Left ventricle myocardium superior (tissue), 1 donor: ENCODE data around the gene CFAP92. TPM values are rescaled to one million over a fixed set of nuclear protein-coding genes. Genes with fewer than 3 reads are reported as not detected.
A peak's percentile ranks its signal among the peaks of the same experiment; 100 is the strongest.

Source experiments
- ATAC-seq: fragments of 200-7000 bp; cut with Tn5 transposase; one replicate; pipeline ENCODE4 v1.9.1; 2020; ENCODE audit warnings: mild to moderate bottlenecking, moderate library complexity
- DNase-seq: peaks from one replicate; pipeline ENCODE4 v3.0.0-alpha.2; 2020
- intact Hi-C: fragments of 100-400 bp; cut with micrococcal nuclease; formaldehyde crosslinking; loops from one replicate; pipeline ENCODE4 v1.11.0; 2022
- total RNA-seq: library from RNA; stranded (reverse); fragmentation: NEBNext Ultra II Directional; extraction: Animal tissue kit (Norgen Biotek cat#: 25700); gene quantifications from one replicate; pipeline ENCODE4 v1.2.1, GENCODE V29; 2021
- donor health status: DM: no; HTN: yes; CAD: no; lungs with severe emphysema.

CFAP92 gene
- total RNA-seq, 1 donor from 2014 or later, result 0.27 TPM

- intact Hi-C loops, result no loop called here
- ATAC-seq, result no peak
- no peak for DNase-seq
These were observed 16.6 kb upstream of the CFAP92 start for GRCh38 chr3:129010310-129010956.

DNA sequence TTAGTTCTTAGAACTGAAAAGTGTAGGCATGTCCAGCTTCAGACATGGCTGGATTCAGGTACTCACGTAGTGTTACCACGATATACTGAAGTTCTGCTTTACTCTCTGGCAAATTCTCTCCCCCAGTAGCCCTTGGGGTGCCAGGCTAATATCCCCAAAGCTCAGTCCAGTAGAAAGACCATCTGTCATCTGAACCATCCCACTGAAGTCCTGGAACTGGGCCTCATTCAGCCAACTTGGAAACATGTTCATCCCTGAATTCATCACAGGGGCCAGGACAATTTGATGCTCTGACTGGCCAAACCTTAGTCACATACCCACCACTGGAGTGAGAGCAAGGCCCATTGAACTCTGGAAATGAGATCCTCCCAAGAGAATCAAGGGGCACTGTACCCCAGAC lies 15.4 kb upstream of the CFAP92 start:
- intact Hi-C loops, result no loop called here
- DNase-seq, result no peak
- ATAC-seq, result no peak

GRCh38 chr3:129007792-129008191 lies 13.9 kb upstream of the CFAP92 start:
- peak; percentile 59 for ATAC-seq
- intact Hi-C loops, result no loop called here
- DNase-seq, result peak; percentile 45

DNA sequence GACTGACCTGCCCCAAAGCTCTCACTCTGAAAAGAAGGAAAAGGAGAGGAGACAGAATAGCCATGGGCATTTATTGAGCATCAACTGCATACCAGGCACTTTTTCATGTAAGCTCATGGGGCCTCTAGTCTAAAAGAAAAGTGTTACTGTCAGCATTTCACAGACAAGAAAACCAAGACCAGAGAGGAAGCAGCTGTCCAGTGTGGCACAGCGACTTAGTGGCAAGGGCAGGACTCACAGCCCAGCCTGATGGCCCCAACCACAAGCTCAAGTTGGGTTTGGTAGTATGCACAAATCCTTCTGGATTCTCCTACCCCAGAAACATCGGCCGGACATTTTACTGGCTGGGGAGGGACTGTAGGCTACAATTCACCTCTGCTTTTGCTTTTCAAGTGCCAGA lies 13.0 kb upstream of the CFAP92 start:
- DNase-seq (no peak), ATAC-seq (no peak)
- intact Hi-C loops, result no loop called here

- ATAC-seq (peak; percentile 28), DNase-seq (peak; percentile 69)
- intact Hi-C loops, result no loop called here
These were observed 11.8 kb upstream of the CFAP92 start for GRCh38 chr3:129005526-129006303.

DNA sequence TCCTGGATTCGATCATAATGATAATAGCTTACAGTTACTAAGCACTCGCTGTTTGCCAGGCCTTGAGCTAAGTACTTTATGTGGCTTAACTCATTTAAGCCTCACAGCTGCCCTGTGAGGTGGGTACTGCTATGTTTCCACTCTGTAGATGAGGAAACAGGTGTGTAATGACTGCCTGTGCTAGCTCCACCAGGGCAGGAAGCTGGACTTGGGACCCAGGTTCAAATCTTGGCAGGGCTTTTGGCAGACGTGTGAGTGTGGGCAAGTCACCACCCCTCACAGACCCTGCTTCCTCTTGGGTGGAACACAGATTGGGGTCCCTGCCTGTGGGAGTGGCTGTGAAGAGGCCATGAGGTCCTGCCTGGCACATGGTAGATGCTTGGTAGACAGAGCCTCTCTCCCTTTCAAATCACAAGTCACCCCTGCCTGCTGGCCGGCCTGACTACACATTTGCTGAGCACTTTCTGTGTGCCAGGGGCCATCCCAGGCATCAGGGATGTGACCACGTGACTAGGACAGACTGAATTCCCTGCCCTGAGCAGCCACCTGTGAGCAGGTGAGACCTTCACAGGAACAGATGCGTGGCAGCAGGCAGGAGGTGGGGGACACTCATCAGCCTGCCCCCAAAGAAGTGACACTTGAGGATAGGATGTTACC lies 10.9 kb upstream of the CFAP92 start:
- intact Hi-C loops, result no loop called here
- ATAC-seq (no peak), DNase-seq (no peak)

- peak; percentile 15 for ATAC-seq
- intact Hi-C loops, result no loop called here
- DNase-seq, result peak; percentile 67
These were observed 9.8 kb upstream of the CFAP92 start for GRCh38 chr3:129003578-129004112.

DNA sequence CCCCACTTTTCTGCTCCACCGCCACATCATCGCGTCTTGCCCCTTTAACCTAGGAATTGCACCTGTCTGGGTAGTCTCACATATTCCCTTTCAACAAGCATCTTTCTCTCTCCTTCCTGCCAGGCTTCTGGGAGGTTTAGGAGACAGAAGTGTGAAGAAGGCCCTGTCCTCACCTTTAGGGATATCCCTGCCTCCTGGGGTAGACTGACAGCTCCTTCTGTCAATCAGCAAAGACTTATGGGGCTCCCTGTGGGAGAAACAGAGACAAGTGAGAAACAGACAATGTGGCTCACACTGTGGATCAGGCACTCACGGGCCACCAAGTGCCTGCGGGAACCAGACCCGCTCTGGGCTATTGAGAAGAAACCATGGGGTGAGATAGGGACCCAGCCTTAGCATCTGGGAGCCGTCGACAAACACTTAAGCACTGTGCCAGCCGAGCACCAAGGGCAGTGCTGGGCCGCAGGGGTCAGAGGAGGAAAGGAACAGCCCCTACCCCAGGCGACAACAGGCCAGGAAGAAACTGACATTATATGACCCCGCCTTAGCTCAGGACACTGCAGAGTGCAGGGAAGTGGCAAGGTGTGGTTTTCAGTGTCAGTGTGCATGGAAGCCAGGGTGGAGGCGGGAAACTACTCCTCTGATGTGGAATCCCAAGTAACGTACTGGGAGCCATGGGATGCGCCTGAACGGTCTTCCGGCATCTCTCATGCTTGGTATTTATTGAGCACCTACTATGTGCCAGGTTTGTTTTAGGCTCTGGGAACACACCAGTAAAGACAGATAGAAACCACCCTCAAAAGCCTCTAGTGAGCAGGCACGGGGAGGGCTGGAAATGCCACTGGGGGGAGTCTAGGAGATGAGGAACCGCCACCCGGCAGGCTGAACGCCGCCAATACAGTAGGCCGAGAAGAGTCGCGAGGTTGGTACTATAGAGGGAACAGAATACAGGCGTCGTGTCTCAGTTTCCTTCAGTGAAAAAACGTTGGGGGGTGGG lies 9.0 kb upstream of the CFAP92 start:
- ATAC-seq (no peak), DNase-seq (no peak)
- intact Hi-C loops, result no loop called here

- ATAC-seq, result peak; percentile 8
- no peak for DNase-seq
- intact Hi-C loops, result no loop called here
These were observed 8.1 kb upstream of the CFAP92 start for GRCh38 chr3:129001806-129002572.

- peak; percentile 90 for DNase-seq
- peak; percentile 84 for ATAC-seq
- intact Hi-C loops, result no loop called here
These were observed 7.4 kb upstream of the CFAP92 start, which contains the start of gene EFCC1 for GRCh38 chr3:129001101-129001805. TSS of gene EFCC1 (plus strand) at chr3:129001304. CDS start at chr3:129001629, 325 bp downstream.

- ATAC-seq, result peak; percentile 14
- DNase-seq, result no peak
- intact Hi-C loops, result no loop called here
These were observed 6.8 kb upstream of the CFAP92 start for GRCh38 chr3:129000742-129001100.

DNA sequence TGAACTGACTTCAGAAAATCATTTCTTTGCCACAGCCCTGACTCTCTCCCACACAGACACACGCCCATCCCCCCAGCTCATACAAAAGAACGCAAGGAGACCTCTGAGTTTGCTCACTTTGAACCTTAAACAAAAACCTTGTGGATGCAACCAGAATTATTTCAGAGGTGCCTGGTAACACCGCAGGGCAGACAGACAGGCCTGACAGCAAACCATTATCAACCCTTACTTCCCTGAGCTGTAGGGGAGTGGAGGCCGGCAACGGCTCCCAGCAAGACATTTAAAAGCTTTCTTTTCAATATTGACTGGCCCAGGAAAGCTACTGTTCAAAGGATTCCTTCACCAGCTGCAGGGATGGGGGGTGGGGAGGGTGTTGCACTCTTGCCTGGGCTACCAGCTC lies 5.2 kb upstream of the CFAP92 start:
- DNase-seq (no peak), ATAC-seq (no peak)
- intact Hi-C loops, result no loop called here

DNA sequence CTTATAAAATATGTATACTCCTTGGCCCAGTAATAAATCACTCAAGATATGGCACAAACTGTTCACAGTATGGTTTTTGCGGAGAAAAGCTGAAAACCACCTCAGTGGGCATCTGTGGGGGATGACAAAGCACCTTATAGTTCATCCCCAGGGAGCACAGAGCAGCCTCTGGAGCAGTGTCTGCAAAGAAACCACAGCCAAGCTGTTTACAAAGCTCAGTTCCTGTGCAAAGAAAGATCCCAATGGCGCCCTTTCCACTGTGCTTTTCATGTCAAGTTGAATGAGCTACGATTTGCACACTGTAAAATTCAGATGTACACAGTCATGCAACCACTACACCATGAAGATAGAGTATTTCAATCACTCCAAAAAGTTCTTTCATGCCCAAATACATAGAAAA lies 4.7 kb upstream of the CFAP92 start:
- intact Hi-C loops, result no loop called here
- DNase-seq (no peak), ATAC-seq (no peak)

GRCh38 chr3:128997486-128998133 lies 3.7 kb upstream of the CFAP92 start:
- intact Hi-C loops, result no loop called here
- ATAC-seq (no peak), DNase-seq (no peak)

DNA sequence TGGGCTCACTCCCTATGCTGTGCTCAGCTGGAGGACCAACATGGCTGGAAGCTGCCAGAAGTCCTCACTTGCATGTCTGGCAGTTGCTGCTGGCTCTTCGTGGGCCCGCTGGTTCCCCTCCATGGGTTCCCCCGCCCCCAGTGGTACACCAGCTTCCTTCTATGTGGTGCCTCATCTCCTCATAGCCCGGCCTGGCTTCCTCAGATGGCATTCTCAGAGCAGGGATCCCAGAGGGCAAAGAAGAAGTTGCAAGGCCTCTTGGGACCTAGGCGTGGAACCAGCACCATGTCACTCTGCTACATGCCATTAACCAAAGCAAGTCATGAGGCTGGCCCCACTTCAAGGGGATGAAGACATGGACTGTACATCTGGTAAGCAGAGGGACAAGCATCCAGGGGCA lies 2.9 kb upstream of the CFAP92 start:
- ATAC-seq, result no peak
- intact Hi-C loops, result no loop called here
- no peak for DNase-seq

DNA sequence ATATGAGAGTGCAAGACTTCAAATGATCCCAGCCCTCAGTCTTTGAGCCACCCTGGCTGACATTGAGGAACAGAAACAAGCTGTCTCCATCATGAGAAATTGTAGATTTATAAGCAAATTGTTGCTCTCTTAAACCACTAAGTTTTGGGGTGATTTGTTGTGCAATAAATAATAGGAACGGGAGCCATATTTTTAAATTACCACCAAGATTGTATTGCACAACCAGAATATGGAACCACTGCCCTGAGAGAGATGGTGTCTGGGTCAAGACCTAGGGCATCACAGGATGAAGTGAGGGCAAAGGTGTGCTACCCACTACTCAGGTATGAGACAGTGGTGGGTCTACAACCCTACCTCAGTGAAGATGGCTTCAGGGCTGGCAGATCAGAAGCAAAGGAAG lies 2.3 kb upstream of the CFAP92 start:
- intact Hi-C loops, result no loop called here
- ATAC-seq (no peak), DNase-seq (no peak)

DNA sequence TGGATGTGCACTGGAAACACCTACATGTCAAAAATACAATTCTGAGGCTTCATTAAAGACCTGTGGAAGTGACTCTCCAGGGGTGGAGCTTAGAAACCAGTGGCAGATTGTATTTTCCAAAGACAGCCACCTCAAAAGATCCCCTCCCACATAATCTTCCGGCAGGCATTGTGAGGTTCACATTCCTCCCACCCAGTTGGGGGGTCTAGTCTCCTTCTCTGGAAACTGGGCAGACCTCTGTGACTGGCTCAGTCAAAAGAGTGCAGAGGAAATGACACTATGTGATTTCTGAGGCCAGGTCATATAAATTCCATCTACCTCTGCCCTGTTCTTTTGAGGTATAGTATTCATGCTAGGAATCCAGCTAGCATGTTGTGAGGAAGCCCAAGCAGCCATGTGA lies 1.9 kb upstream of the CFAP92 start:
- no peak for ATAC-seq
- no peak for DNase-seq
- intact Hi-C loops, result no loop called here
